Testis (tissue), 2 donors: ENCODE data around the gene ATP2B2.

Experiments used
- POLR2A ChIP-seq: fragments of 450-650 bp; IDR thresholded peaks from one replicate; pipeline ENCODE4 v1.6.1; 2017; ENCODE audit warnings: antibody characterized with exemption, mild to moderate bottlenecking, moderate library complexity
- TF ChIP-seq, protein P1 (sequence below), 3 experiments: fragments of 450-650 bp in 2 of 3; fragments of 200-600 bp in 1 of 3; sonication (generic) in 1 of 3; IDR thresholded peaks; one replicate each; pipeline ENCODE4 v1.5.1; 2016 to 2019; ENCODE audit warnings: antibody characterized with exemption in 3 of 3, mild to moderate bottlenecking in 2 of 3, moderate library complexity in 1 of 3

DNA sequence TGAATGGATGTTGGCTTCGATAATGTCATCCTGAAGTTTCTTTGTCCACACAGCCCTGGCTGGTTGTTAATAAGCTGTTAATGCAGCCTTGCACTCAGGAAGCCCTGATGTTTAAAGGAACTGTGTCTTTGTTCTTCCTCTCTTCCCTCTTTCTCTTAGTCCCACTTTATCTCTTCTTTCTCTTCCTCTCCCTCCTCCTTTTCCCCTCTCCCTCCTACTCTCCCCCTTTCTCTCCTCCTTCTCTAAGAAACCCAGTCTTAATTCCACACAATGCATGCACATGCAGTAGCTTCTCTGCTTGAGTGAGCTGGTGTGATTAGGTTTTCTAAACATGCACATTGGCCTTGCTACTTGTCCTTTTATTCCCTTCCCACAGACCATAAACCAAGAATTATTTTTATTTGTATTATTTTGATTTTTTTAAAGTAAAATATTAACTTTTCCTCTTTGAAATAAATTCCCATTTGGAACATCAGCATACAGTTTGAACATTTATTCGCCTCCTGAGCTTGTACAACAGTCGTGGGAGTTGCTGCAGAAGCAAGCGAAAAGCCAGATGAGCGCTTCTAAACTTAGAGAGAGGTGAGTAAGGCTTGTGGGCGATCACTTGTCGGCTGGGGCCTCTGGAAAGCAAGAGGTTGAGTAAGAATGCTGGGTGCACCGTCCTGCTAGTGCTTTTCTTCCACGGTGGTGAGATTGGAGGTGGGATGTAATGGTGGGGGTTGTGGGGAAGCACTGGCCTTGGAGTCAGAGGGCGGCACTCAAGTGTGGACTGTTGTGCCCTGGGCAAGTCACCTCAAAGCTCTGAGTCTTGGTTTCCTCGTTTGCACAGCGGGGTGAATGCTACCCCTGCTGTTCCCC, 219.9 kb downstream of the ATP2B2 start:
- TF ChIP-seq, protein P1, sequence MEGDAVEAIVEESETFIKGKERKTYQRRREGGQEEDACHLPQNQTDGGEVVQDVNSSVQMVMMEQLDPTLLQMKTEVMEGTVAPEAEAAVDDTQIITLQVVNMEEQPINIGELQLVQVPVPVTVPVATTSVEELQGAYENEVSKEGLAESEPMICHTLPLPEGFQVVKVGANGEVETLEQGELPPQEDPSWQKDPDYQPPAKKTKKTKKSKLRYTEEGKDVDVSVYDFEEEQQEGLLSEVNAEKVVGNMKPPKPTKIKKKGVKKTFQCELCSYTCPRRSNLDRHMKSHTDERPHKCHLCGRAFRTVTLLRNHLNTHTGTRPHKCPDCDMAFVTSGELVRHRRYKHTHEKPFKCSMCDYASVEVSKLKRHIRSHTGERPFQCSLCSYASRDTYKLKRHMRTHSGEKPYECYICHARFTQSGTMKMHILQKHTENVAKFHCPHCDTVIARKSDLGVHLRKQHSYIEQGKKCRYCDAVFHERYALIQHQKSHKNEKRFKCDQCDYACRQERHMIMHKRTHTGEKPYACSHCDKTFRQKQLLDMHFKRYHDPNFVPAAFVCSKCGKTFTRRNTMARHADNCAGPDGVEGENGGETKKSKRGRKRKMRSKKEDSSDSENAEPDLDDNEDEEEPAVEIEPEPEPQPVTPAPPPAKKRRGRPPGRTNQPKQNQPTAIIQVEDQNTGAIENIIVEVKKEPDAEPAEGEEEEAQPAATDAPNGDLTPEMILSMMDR (IDR thresholded peaks at IDR 0.05): no peak
- TF ChIP-seq POLR2A: no peak
